ENCODE measurements around the gene CALD1. TPM values are rescaled to one million over a fixed set of nuclear protein-coding genes. Genes with fewer than 3 reads are reported as not detected.

CALD1 gene
- total RNA-seq, 1 donor from 2014 or later, result 118 TPM

DNA sequence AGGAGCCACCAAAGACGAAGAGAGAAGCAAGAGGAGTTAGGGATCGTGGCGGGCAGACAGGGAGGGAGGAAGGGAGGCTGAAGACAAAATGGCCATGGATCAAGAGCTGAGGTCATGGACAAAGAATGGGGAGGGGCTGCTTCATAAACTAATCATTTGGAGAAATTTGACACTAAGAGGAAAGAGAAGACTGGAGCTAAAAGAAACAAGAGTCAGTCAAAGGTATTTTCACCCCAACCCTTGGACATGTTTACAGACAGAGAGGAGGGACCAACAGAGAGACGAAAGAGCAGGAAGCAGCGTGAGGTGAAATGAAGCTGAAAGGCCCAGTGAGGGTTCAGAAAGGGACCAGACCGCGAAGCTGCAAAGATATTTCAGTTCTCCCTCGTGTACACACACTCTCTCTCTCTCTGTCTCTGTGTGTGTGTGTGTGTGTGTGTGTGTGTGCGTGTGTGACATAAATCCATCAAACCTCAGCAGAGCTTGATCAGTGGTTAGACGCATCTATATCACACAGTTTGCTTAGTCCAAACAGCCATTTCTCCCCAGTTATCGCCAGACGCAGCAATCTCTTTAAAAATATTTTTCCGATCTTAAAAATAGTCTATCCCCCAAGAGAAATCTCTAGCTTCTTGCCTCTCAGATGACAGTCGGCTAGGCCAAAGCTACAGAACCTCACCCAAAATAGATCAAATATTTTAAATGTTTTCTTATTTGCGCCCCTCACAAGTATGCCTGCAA lies 12.5 kb upstream of the CALD1 start:
- Histone ChIP-seq H3K79me2 (ENCODE audit: low read depth) (no peaks in the 10 kb centered on the region), H3K4me2 (no peak overlapping the region), H3K9me3 (ENCODE audit: low read depth) (no peaks in the 10 kb centered on the region), H3K27me3 (no peaks in the 10 kb centered on the region), H3K9ac (no peak overlapping the region), H2AFZ (replicated peaks) (no peak overlapping the region), H3K27ac (no peak overlapping the region), H3K4me3 (no peak overlapping the region), H3K36me3 (no peaks in the 10 kb centered on the region), H3K4me1 (no peaks in the 10 kb centered on the region), H4K20me1 (ENCODE audit: low read depth) (no peaks in the 10 kb centered on the region), H3F3A (ENCODE audit: low read depth) (no peaks in the 10 kb centered on the region)
- no peak for DNase-seq (ENCODE audit: low spot score)
- no peaks in the 10 kb centered on the region for H3K36me3 Mint-ChIP-seq
- H3K27ac Mint-ChIP-seq, result no peak overlapping the region
- TF ChIP-seq EZH2 (IDR thresholded peaks at IDR 0.05) (no peak), EZH2phosphoT487 (IDR thresholded peaks at IDR 0.05) (no peak)
- TF ChIP-seq, protein P1, sequence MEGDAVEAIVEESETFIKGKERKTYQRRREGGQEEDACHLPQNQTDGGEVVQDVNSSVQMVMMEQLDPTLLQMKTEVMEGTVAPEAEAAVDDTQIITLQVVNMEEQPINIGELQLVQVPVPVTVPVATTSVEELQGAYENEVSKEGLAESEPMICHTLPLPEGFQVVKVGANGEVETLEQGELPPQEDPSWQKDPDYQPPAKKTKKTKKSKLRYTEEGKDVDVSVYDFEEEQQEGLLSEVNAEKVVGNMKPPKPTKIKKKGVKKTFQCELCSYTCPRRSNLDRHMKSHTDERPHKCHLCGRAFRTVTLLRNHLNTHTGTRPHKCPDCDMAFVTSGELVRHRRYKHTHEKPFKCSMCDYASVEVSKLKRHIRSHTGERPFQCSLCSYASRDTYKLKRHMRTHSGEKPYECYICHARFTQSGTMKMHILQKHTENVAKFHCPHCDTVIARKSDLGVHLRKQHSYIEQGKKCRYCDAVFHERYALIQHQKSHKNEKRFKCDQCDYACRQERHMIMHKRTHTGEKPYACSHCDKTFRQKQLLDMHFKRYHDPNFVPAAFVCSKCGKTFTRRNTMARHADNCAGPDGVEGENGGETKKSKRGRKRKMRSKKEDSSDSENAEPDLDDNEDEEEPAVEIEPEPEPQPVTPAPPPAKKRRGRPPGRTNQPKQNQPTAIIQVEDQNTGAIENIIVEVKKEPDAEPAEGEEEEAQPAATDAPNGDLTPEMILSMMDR (IDR thresholded peaks at IDR 0.05), result no peak
- H3K4me3 Mint-ChIP-seq, result no peak overlapping the region
- H3K27me3 Mint-ChIP-seq (ENCODE audit: insufficient read depth, low read depth), result peaks cover 2% of the 10 kb centered on the region
- H3K4me1 Mint-ChIP-seq, result peaks cover 4% of the 10 kb centered on the region
- no peaks in the 10 kb centered on the region for H3K9me3 Mint-ChIP-seq

DNA sequence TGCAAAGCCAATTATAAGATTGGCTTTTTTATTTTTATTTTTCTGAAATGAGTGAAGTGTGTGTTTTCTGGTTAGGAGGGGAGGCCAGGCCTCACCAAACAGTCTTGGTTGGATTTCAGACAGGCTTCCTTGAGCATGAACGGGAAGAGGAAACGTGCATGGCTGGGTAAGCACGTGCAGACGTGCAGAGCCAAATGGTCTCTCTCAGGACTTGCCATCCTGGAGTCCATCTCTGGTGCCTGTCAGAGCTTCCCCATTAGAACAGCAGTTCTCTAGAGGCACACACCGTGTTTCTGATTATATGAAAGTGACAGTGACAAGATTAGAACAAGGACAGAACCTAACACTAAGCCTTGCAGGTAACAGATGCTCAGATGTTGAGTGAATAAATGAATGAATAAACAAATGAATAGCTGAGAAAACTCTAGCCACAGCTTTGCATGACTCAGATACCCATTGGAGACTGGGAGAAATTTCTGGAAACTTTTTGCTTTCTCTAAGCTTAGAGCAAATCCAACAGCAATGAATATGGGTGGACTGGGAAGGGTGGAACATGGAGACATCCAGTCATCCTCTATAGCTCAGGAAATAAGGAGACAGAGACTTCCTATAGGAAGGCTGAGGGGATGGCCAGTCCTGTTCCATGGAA lies 11.8 kb upstream of the CALD1 start:
- Mint-ChIP-seq H3K27me3 (ENCODE audit: insufficient read depth, low read depth) (peaks cover 2% of the 10 kb centered on the region), H3K27ac (no peak overlapping the region), H3K36me3 (no peaks in the 10 kb centered on the region), H3K4me3 (no peak overlapping the region), H3K9me3 (no peaks in the 10 kb centered on the region), H3K4me1 (peaks cover 4% of the 10 kb centered on the region)
- Histone ChIP-seq H3K4me3 (no peak overlapping the region), H3K9me3 (ENCODE audit: low read depth) (no peaks in the 10 kb centered on the region), H3K4me2 (no peak overlapping the region), H3K27ac (no peak overlapping the region), H3K36me3 (no peaks in the 10 kb centered on the region), H2AFZ (replicated peaks) (no peak overlapping the region), H3K9ac (no peak overlapping the region), H3F3A (ENCODE audit: low read depth) (no peaks in the 10 kb centered on the region), H4K20me1 (ENCODE audit: low read depth) (no peaks in the 10 kb centered on the region), H3K79me2 (ENCODE audit: low read depth) (no peaks in the 10 kb centered on the region), H3K4me1 (no peaks in the 10 kb centered on the region), H3K27me3 (no peaks in the 10 kb centered on the region)
- no peak for DNase-seq (ENCODE audit: low spot score)
- TF ChIP-seq EZH2 (IDR thresholded peaks at IDR 0.05), result no peak
- no peak for TF ChIP-seq EZH2phosphoT487 (IDR thresholded peaks at IDR 0.05)
- TF ChIP-seq, protein P1 (IDR thresholded peaks at IDR 0.05), result no peak

DNA sequence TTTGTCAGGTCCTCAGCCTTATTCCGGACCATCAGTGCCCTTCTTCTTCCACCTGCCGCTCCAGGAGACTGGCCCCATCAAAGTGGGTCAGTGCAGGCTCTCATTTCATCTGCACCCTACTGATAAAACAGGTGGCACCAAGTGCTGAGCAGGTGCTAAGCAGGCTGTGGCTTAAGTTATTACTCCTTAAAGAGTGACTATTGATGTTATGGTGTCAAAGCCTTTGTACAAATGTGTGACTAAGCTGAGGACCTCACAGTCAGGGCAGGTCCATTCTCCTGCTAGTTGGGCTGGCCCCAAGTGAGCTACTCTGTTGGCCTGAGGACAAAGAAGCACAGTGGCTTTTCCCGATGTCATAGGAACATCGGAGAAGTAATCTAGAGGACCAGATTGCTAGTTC lies 11.2 kb upstream of the CALD1 start:
- Mint-ChIP-seq H3K4me3 (no peak overlapping the region), H3K27ac (no peak overlapping the region), H3K27me3 (ENCODE audit: insufficient read depth, low read depth) (peaks cover 2% of the 10 kb centered on the region), H3K4me1 (peaks cover 4% of the 10 kb centered on the region), H3K9me3 (no peaks in the 10 kb centered on the region), H3K36me3 (no peaks in the 10 kb centered on the region)
- no peaks in the 10 kb centered on the region for H3F3A ChIP-seq (ENCODE audit: low read depth)
- H2AFZ ChIP-seq (replicated peaks), result no peak overlapping the region
- H3K4me2 ChIP-seq, result no peak overlapping the region
- no peaks in the 10 kb centered on the region for H3K36me3 ChIP-seq
- H3K4me1 ChIP-seq, result no peaks in the 10 kb centered on the region
- no peaks in the 10 kb centered on the region for H3K27me3 ChIP-seq
- TF ChIP-seq, protein P1 (IDR thresholded peaks at IDR 0.05), result no peak
- TF ChIP-seq EZH2 (IDR thresholded peaks at IDR 0.05), result no peak
- TF ChIP-seq EZH2phosphoT487 (IDR thresholded peaks at IDR 0.05), result no peak
- no peak overlapping the region for H3K9ac ChIP-seq
- no peak overlapping the region for H3K4me3 ChIP-seq
- H3K79me2 ChIP-seq (ENCODE audit: low read depth), result no peaks in the 10 kb centered on the region
- DNase-seq (ENCODE audit: low spot score), result no peak
- no peak overlapping the region for H3K27ac ChIP-seq
- no peaks in the 10 kb centered on the region for H3K9me3 ChIP-seq (ENCODE audit: low read depth)
- H4K20me1 ChIP-seq (ENCODE audit: low read depth), result no peaks in the 10 kb centered on the region

Measured in neural progenitor cell (in vitro differentiated cells).